NT2/D1 (cell line): ENCODE measurements around the gene MT2A.

Source experiments
- DNase-seq: peaks from one replicate; pipeline ENCODE4 v3.0.0-alpha.2; 2011; ENCODE audit warnings: low read depth, low spot score
- H3K27me3 ChIP-seq: 2 replicates; pipeline ENCODE4 v1.6.0; 2011; ENCODE audit warnings: mild to moderate bottlenecking; ENCODE audit not compliant: insufficient read length, insufficient read depth
- H3K36me3 ChIP-seq: 2 replicates; pipeline ENCODE4 v1.6.1; 2011; ENCODE audit warnings: mild to moderate bottlenecking, low read length, mixed read lengths; ENCODE audit not compliant: insufficient read depth, insufficient read length
- H3K4me1 ChIP-seq: 2 replicates; pipeline ENCODE4 v1.5.1; 2011; ENCODE audit not compliant: insufficient read depth, insufficient read length
- H3K4me3 ChIP-seq: 2 replicates; pipeline ENCODE4 v1.5.1; 2011; ENCODE audit warnings: low read depth; ENCODE audit not compliant: insufficient read length
- H3K9ac ChIP-seq: 2 replicates; pipeline ENCODE4 v1.6.0; 2011; ENCODE audit warnings: low read depth; ENCODE audit not compliant: insufficient read length
- H3K9me3 ChIP-seq: 2 replicates; pipeline ENCODE4 v1.5.1; 2011; ENCODE audit warnings: mild to moderate bottlenecking, low read length; ENCODE audit not compliant: insufficient read depth
- SUZ12 ChIP-seq: IDR thresholded peaks from 2 replicates; pipeline ENCODE4 v1.6.1; 2011; ENCODE audit not compliant: insufficient read length, insufficient read depth; ENCODE audit errors: extremely low read depth
- YY1 ChIP-seq: IDR thresholded peaks from 2 replicates; pipeline ENCODE4 v1.6.1; 2011; ENCODE audit not compliant: insufficient read length, insufficient read depth
- ZNF274 ChIP-seq: IDR thresholded peaks from 2 replicates; pipeline ENCODE4 v1.6.1; 2011; ENCODE audit warnings: mild to moderate bottlenecking, low read depth, low read length

The MT2A gene

DNA sequence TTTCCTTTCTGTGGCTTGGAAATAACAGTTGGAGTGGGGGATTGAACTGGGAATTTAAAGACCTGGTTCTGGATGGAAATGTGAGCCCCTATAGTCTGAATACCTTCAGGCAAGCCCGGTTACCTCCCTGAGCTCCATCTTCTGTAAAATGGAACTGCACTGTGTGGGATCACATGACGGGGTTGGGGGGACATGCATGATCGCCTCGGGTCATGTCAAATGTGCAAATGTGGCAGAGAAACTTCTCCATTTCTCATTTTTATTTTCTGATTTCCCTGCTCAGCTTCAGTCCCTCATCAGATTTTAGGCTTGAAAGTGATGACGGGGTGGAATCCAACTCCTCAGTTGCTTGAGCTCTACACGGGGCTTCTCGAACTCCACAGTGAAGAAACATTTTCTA is 44.8 kb downstream of the MT2A start:
- H3K4me1 ChIP-seq = peaks cover 4% of the 10 kb centered on the region
- no peaks in the 10 kb centered on the region for H3K36me3 ChIP-seq
- H3K9ac ChIP-seq = no peak overlapping the region
- H3K4me3 ChIP-seq = no peak overlapping the region
- no peak for TF ChIP-seq YY1
- no peak for TF ChIP-seq ZNF274
- TF ChIP-seq SUZ12 = no peak
- DNase-seq = no peak
- no peaks in the 10 kb centered on the region for H3K9me3 ChIP-seq
- peaks cover 4% of the 10 kb centered on the region for H3K27me3 ChIP-seq

DNA sequence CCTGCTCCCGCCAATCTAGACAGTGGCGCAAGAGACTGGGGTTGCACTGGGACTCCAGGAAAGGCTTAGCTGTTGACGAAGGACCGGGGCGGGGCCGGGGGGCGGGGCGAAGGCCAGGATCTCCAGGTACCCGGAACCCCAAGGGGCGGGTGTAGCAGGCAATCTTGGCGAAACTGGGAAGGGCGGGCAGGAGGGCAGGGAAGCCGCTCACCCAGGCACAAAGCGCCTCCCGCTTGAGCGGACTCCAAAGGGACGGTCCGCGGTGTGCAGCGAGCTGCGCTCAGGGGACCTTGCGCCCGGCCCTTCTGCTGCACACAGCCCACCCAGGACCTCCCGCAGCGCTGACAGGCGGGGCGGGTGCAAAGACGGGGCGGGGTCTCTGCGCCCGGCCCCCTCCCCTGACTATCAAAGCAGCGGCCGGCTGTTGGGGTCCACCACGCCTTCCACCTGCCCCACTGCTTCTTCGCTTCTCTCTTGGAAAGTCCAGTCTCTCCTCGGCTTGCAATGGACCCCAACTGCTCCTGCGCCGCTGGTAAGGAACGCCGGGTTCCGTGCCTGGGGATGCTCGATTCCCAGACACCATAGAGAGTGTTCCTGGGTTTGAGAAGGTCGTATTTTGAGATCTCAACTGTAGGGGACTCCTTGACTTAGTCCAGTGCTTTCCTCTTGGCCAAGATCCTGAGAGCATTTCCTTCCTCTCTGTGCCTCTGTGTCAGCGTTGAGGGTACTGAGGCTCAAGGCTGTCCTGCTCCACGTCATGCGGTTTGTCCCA is 49.4 kb downstream of the MT2A start, which contains the start of gene MT1F:
Gene MT1F, plus strand, starts transcription at position 405 of the 772 bp plus-strand sequence. Its CDS starts 100 bp downstream, at position 505.
- peak; percentile 90 for DNase-seq
- Histone ChIP-seq H3K4me3 (peak within 1 kb of the TSS; percentile 92), H3K9me3 (no peaks in the 10 kb centered on the region), H3K9ac (peak within 1 kb of the TSS; percentile 95), H3K36me3 (peaks cover 31% of the 10 kb centered on the region), H3K27me3 (no peaks in the 10 kb centered on the region), H3K4me1 (no peaks in the 10 kb centered on the region)
- TF ChIP-seq ZNF274 = no peak
- no peak for TF ChIP-seq YY1
- TF ChIP-seq SUZ12 = no peak

DNA sequence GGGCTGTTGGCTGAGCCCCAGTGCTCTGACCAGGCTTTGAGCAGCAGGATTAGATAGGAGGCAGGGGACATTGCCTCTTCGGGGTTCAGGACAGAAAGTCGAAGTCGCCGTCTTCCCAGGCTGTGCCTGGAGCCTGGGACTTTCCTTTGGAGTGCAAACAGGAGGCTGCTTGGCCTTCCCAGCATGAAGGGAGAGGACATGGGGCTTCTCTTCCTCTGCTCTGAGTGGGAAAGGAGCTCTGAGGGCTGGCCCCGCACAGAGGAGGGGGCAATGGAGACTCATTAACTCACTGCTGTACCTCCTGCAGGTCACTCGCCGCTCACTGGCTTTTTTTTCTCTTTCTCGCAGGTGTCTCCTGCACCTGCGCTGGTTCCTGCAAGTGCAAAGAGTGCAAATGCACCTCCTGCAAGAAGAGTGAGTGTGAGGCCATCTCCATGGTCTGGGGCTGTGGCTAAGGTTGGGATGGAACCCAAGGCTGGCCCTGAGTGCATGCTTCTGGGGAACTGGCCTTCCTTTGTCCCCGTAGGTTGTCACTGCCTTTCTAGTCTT is 50.0 kb downstream of the MT2A start:
- Histone ChIP-seq H3K36me3 (peaks cover 31% of the 10 kb centered on the region), H3K9ac (peak overlapping the region; percentile 79), H3K4me1 (no peaks in the 10 kb centered on the region), H3K27me3 (no peaks in the 10 kb centered on the region), H3K9me3 (no peaks in the 10 kb centered on the region), H3K4me3 (peak overlapping the region; percentile 92)
- no peak for DNase-seq
- TF ChIP-seq YY1 (no peak), ZNF274 (no peak), SUZ12 (no peak)
